Measurements from ENCODE around the gene ZC3H18.
A peak's percentile ranks its signal among the peaks of the same experiment; 100 is the strongest.

Gene ZC3H18

DNA sequence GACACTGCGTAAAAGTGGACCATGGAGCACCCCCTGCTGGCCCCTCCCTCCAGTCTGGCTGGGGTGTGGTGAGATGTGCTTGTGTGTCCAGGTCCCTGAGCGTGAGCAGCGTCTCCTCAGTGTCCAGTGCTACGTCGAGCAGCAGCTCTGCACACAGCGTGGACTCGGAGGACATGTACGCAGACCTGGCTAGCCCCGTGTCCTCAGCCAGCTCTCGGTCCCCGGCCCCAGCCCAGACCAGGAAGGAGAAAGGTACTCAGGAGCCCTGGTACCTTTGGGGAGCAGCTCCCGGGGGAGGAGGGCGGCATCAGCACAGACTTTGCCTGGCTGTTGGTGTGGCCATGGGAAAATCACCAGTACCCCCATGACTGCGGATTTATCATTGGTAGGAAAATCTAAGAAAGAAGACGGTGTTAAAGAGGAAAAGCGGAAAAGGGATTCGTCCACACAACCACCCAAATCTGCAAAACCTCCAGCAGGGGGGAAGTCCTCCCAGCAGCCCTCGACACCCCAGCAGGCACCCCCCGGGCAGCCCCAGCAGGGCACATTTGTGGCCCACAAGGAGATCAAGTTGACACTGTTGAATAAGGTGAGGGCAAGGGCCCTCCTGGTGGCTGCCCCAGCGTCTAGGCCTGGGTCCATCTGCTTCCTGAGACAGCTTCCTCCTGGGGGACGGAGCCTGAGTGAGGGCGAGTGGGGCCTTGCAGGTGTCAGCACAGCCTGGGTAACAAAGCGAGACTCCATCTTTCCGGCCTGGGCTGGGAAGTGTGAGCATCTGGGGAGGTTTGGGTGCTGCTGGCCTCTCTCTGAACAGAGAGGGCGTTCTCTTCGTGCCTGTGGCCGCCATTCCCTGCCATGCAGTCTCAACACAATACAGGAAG lies 57.6 kb downstream of the ZC3H18 start:
- no peak for DNase-seq

DNA sequence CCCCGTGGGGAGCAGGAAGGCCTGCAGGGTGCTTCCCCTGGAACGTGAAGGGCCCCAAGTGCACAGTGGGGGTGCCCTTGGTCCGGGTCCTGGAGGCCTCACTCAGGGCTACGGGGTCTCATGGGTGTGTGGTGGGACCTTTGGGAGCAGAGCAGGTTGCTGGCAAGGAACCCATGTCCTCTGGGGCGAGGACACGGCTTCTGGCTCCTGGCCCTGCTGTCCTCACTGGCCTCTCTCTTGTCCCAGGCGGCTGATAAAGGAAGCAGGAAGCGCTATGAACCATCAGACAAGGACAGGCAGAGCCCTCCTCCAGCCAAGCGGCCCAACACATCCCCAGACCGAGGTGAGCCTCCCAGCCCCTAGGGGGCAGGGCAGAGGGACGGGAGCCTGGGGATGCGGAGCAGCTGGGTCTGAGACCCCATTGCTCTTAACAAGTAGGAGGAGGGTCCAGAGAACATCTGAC lies 58.3 kb downstream of the ZC3H18 start:
- DNase-seq = no peak

DNA sequence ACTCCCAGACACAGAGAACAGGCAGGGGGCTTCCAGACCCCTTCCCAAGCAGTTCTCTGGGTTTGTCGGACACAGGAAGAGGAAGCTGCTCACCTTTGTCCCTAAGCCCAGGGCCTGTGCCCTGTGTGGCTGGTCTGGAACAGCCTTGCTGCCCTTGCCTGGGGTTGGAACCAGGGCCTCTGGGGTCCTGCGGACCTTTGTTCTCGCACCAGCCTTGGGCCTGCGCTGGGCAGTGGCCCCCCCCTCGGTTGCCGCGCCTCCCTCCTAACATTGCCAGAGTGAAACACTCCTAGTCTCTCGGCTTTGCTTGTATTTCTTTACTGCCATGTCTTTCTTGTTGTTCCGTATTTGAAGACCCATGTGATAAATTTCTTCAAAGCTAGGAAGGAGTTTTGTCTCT lies 59.6 kb downstream of the ZC3H18 start:
- DNase-seq = no peak

- DNase-seq = no peak
These were observed 60.2 kb downstream of the ZC3H18 start for GRCh38 chr16:88630433-88630832.

DNA sequence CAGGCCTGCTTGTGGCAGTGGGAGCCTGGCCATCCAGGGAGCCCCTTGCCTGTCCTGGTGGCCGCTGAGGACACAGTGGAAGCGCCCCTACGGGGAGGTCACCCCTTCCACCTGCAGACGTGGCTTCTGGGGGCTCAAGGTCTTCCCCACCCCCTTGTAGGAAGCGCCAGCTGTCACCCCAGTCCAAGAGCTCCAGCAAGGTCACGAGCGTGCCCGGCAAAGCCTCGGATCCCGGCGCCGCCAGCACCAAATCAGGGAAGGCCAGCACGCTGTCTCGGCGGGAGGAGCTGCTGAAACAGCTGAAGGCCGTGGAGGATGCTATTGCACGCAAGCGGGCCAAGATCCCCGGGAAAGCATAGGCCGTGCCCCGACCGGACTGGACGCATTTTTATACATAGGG lies 60.7 kb downstream of the ZC3H18 start:
- no peak for DNase-seq

GRCh38 chr16:88631384-88631783 lies 61.2 kb downstream of the ZC3H18 start:
- DNase-seq = no peak

DNA sequence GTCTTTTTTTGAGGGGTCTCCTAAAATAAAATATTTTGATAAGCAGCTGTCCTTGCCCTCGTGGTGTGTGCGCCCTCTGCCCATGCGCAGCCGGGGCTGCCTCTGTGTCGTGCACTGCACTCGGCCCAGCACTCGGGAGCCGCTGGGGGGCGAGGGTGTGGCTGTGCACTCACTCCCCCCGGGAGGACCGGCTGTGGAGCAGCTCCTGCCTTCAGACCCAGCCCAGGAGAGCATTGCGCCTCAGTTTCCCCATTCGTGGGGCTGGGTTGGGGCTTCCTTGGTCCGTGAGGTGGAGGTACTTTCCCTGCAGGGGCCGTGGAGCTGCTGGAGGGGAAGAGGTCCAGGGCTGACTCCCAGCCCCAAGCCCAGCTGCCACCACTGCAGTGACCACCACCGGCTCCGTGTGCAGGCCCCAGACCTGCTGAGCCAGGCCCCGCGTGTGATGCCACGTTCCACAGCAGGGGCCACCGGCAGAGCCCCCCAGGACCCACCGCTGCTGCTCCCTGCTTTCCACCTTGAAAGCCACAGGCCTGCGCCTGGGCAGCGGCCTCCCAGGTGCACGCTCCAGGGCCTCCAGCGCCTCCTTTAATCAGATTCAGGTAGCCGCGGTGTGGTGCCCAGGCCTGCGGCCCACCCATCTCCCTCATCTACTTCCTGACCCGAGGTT lies 61.9 kb downstream of the ZC3H18 start:
- no peak for DNase-seq

GRCh38 chr16:88632587-88632930 lies 62.4 kb downstream of the ZC3H18 start:
- no peak for DNase-seq

- DNase-seq = peak; percentile 54 to 71
These were observed 63.5 kb downstream of the ZC3H18 start for GRCh38 chr16:88633684-88634140.

DNA sequence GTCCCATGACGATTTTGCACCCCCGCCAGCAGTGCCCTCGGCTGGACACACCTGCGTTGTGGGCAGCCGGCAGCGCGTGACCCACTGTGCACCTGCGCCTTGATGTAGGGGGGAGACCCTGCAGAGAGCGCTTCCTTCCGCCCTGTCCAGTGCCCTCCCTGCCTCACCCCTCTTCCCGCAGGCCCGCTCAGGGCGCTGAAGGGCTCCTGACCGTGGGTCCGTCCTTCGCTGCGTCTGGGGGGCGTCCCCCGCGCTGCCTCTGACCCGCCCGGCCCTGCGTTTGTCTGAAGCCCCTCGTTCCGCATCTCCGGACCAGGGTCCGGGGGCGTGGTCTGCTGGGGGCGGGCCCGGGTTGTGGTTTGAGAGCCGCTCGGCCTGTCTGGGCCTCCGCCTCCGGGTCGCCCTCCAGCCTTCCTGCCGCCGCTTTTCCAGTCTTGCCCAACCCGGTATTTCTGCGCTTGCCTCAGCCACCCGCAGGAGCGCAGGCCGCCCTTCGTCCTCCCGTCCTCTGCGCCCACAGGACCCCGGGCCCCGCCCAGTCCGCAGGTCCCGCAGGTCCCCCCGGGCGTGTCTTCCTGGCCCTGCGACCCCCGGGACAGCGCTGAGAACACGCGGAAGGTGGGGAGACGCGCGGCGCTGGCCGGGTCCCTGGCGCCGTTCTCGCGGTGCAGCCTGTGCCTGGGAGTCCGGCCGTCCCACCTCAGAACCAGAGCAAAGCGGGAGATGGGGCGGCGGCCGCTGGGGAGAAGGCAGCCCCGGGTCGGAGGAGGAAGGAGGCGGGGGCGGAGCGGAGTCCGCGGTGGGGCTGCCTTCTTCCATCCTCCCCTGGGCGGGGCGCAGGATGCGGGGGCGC lies 64.2 kb downstream of the ZC3H18 start:
- DNase-seq = peak; percentile 52 to 59

DNA sequence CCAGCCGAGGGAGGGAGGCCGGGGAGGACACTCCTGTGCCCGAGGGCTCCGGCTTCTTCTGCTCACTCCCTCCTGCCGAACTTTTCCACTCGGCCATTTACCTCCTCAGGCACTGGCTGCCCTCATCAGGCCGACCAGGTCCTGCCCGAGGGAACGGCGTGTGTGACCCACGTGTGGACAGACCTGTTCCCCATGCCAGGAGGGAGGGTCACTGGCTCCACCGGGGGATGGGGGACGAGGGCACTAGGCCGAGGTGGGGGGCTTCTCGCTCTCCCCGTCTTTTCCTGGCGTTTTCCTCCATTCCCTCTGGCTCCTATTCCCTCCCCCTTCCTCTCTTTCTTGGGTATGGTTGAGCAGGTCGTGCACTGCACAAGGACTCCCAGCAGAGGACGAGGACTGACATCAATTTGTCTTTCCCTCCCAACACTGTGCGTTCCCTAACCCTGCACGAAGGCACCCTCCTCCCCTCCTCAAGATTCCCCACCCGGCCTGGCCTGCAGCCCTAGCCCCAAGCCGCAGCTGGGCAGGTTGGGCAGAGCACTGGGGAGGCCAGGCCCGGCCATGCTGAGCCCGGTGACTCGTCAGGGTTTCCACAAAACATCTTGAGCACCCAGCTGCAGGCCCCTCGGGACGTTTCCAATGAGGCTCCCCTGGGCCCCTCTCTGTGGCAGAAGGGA lies 64.9 kb downstream of the ZC3H18 start:
- no peak for DNase-seq

GRCh38 chr16:88635671-88636319 lies 65.6 kb downstream of the ZC3H18 start:
- no peak for DNase-seq

DNA sequence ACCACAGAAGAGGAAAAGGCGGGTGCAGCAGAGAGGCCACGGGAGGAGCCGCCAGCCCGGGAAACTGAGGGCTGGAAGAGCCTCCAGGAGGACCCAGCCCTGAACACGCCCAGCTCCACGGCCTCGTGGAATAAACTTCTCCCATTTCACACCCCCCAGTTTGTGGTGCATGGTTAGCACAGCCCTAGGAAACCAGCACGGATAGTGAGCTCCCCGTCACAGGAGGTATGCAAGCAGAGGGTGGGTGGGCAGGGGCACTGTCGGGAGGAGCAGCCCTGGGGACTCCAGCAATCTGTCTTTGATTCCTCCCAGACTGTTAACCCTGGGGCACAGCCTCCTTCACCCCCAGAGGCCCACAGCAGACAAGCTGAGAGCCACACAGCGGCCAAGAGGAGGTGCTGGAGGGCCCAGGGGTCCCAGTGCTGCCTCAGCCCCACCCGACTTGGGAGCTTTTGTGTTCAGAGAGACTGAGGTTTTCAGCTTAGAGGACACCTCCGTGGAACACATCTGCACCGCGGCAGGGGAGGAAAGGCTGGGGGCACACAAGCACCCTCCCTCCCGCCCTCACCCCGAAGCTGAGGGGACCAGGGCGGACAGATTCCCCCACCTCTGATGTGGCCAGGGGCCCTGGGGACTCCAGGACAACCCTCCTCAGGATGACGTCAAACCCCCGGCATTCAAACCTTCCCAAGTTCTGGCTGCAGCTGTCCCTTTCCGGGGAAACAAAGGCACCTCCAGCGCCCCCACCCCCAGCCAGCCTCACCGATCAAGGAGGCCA lies 66.5 kb downstream of the ZC3H18 start:
- no peak for DNase-seq

- peak; percentile 21 to 49 for DNase-seq
These were observed 68.4 kb downstream of the ZC3H18 start, which contains the start of gene IL17C for GRCh38 chr16:88638323-88639230. IL17C (plus strand) TSS chr16:88638572; CDS start chr16:88638642, 70 bp downstream.

DNA sequence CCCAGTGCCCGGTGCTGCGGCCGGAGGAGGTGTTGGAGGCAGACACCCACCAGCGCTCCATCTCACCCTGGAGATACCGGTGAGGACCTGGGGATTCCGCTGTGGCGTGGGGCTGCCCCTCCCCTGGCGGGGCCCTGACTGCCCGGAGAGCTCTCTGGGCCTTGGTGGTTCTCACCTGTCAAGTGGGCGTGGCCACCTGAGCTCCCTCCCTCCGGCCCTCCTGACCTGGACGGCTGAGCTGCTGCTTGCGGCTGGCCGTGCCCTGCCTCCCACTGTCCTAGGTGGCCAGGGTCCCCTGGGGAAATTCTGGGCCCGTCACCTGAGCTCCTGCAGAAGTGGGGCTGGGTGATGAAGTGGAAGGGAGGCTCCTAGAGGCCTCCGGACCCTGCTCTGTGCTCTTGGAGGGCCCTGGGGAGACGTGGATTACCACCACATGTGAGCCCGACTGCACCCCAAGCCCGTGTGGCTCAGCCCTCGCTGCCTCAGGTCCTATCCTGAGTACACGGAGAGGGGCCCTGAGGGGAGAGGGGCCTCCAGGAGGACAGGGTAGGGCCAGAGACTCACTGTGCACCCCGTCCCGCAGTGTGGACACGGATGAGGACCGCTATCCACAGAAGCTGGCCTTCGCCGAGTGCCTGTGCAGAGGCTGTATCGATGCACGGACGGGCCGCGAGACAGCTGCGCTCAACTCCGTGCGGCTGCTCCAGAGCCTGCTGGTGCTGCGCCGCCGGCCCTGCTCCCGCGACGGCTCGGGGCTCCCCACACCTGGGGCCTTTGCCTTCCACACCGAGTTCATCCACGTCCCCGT lies 69.2 kb downstream of the ZC3H18 start:
- no peak for DNase-seq

DNA sequence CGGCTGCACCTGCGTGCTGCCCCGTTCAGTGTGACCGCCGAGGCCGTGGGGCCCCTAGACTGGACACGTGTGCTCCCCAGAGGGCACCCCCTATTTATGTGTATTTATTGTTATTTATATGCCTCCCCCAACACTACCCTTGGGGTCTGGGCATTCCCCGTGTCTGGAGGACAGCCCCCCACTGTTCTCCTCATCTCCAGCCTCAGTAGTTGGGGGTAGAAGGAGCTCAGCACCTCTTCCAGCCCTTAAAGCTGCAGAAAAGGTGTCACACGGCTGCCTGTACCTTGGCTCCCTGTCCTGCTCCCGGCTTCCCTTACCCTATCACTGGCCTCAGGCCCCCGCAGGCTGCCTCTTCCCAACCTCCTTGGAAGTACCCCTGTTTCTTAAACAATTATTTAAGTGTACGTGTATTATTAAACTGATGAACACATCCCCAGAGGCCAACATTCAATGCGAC lies 69.9 kb downstream of the ZC3H18 start:
- no peak for DNase-seq

DNA sequence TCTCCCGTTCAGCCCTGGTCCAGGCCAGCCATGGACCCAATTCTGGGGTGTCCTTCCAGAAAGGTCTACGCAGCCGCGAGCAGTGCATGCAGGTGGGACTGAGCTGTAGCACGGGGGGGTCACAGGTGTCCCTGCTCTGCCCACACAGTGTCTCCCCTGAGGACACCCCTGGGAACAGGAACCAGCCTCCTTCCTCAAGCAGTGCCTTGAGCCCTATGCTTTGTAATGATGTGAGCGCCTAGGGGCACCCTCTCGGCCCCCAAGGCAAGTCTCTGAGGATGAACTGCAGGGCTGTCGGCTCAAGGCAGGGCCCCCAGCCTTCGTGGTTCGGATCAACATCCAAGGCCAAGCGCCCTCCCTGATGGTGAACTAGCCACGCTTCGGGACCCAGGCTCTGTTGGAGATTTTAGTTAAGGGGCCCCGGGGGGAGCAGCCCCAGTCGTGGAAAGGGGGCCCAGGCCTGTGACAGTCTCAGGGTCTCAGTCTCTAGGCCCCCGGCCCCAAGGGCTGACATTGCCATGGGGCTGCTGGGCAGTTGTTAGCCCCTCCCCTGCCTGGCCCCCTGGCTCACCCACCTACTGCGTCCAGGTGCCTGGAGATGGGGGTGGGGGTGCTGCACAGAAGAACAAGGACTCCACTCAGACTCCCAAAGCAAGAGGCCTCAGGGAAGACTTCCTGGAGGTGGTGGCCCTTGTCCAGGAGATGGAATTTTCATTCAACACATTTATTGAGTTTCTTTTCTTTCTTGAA lies 70.5 kb downstream of the ZC3H18 start:
- no peak for DNase-seq
